ENCODE data around the gene DAPK3. TPM values are rescaled to one million over a fixed set of nuclear protein-coding genes. Genes with fewer than 3 reads are reported as not detected.
"Not testable (repeated sequence)": the region's sequence is repeated elsewhere in the genome, so short reads cannot be mapped to it uniquely, and the experiment has no call there.

The DAPK3 gene
- total RNA-seq, 4 donors from 2014 or later, result 192 to 257 (median 235) TPM

- Histone ChIP-seq H3K36me3 (no peaks in the 10 kb centered on the region), H3K4me1 (peaks cover 0 to 62% (median 21%) of the 10 kb centered on the region in 3 donors), H3K9me3 (no peaks in the 10 kb centered on the region), H3K27ac (peak overlapping the region; percentile 68 to 91 (median 87)), H3K27me3 (no peaks in the 10 kb centered on the region), H3K4me3 (peak overlapping the region; percentile 4 to 41)
- no peak for ATAC-seq
- WGBS, 2 donors (ENCODE audit: low coverage in 1 of 2), result no CpG with 5 or more reads among the region's 20 CpGs
- TF ChIP-seq CTCF (IDR thresholded peaks at IDR 0.05), result no peak
- no peak for TF ChIP-seq POLR2A (IDR thresholded peaks at IDR 0.05)
- no peak for TF ChIP-seq POLR2AphosphoS5 (IDR thresholded peaks at IDR 0.05)
- no peak for TF ChIP-seq EP300 (IDR thresholded peaks at IDR 0.05)
These were observed 20.7 kb downstream of the DAPK3 start for GRCh38 chr19:3949997-3950859.

DNA sequence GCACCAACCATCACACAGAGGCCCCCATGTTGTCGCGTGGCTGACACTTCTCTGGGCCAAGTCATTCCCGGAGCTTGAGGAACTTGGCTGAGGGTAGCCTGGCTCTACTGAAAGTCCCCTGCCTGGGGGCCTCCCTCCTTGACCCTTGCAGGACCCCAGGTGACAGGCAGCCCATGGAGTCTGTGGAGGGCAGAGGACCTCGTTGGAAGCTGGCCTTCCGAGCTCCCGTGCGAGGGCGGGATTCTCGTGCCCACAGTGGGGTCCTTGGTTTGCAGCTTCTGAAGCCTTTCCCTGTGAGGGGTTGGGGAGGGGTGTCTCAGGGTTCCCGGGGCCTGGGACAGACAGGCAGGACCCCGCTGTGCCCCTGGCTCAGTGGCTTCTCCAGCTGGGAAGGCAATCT, 21.6 kb downstream of the DAPK3 start:
- ATAC-seq, result no peak
- TF ChIP-seq EP300 (IDR thresholded peaks at IDR 0.05) (no peak), POLR2A (IDR thresholded peaks at IDR 0.05) (no peak), POLR2AphosphoS5 (IDR thresholded peaks at IDR 0.05) (no peak), CTCF (IDR thresholded peaks at IDR 0.05) (no peak)
- Histone ChIP-seq H3K27ac (peak overlapping the region in 3 of 4 donors; percentile 84 to 91 (median 90)), H3K36me3 (no peaks in the 10 kb centered on the region), H3K9me3 (no peaks in the 10 kb centered on the region), H3K4me1 (peaks cover 0 to 52% (median 20%) of the 10 kb centered on the region in 3 donors), H3K27me3 (no peaks in the 10 kb centered on the region), H3K4me3 (no peak overlapping the region)
- WGBS, 2 donors (ENCODE audit: low coverage in 1 of 2), result 100% methylated on average over 1 of the region's 11 CpGs; no CpG with 5 or more reads in 1 of the 2 donors

DNA sequence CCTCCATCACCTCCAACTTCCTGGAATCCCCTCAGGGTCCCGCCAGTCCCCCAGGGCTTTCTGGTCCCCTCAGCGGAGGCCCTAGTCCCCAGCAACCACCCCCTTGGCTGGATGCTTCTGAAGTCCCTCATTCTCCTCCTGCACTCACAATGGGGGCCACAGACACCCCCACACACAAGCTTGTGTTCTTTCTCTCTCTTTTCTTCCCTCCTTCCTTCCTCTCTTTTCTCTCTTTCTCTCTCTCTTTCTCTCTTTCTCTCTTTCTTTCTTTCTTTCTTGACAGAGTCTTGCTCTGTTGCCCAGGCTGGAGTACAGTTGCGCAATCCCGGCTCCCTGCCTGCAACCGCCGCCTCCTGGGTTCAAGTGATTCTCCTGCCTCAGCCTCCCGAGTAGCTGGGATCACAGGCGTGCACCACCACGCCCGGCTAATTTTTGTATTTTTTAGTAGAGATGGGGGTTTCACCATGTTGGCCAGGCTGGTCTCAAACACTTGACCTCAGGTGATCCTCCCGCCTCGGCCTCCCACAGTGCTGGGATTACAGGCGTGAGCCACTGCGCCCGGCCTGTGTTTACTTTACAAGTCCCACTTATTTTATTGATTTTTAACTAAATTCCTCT, 23.5 kb downstream of the DAPK3 start:
- peaks cover 0 to 34% (median 13%) of the 10 kb centered on the region in 3 donors for H3K4me1 ChIP-seq
- H3K27me3 ChIP-seq, H3K27ac ChIP-seq, ATAC-seq, H3K4me3 ChIP-seq, H3K36me3 ChIP-seq, H3K9me3 ChIP-seq: not testable (repeated sequence)
- WGBS, 2 donors (ENCODE audit: low coverage in 1 of 2), result 71 to 100% methylated on average over 2 to 7 of the region's 15 CpGs

DNA sequence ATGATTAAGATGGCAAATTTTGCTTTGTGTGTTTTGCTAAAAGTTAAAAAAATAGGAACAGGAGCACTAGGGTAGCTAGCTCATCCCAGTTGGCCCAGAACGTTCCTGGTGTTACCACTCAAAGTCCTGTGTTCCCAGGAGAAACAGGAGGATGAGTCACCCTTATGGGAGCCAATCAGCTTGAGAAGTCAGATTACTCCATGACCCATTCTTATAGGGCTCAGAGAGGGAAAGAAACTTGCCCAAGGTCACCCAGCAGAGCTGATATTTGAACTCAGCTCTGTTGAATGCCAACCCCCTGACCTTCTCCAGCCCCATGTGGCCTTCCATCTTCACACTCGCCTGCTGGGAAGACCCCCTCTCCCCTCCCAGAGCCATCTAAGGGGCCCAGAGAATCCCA, 25.1 kb downstream of the DAPK3 start:
- Histone ChIP-seq H3K36me3 (no peaks in the 10 kb centered on the region), H3K27ac (peak overlapping the region in 1 of 4 donors; percentile 5)
- 7 to 29% methylated on average over 1 of the region's 2 CpGs for WGBS, 2 donors (ENCODE audit: low coverage in 1 of 2)

More for the DNA sequence above, 25.1 kb downstream of the DAPK3 start:
- H3K4me1 ChIP-seq, result peaks cover 0 to 18% (median 5%) of the 10 kb centered on the region in 3 donors
- no peak overlapping the region for H3K4me3 ChIP-seq
- TF ChIP-seq CTCF (IDR thresholded peaks at IDR 0.05) (no peak), EP300 (IDR thresholded peaks at IDR 0.05) (no peak), POLR2AphosphoS5 (IDR thresholded peaks at IDR 0.05) (no peak), POLR2A (IDR thresholded peaks at IDR 0.05) (no peak)
- no peak for ATAC-seq
- no peaks in the 10 kb centered on the region for H3K27me3 ChIP-seq
- H3K9me3 ChIP-seq, result no peaks in the 10 kb centered on the region

Measured in gastroesophageal sphincter (tissue), 4 donors.